Activated CD4-positive, alpha-beta T cell treated with anti-CD3 and anti-CD28 coated beads for 1 hour (primary cell): ENCODE data around the gene SETD3.

ENCODE experiments used
- DNase-seq: peaks from one replicate; pipeline ENCODE4 v3.0.0-alpha.2; 2020

SETD3 gene

GRCh38 chr14:99479906-99480869, at the start of gene SETD3:
SETD3 (minus strand) TSS chr14:99480859; CDS start chr14:99465805, 15,054 bp downstream.
- peak; percentile 15 for DNase-seq

DNA sequence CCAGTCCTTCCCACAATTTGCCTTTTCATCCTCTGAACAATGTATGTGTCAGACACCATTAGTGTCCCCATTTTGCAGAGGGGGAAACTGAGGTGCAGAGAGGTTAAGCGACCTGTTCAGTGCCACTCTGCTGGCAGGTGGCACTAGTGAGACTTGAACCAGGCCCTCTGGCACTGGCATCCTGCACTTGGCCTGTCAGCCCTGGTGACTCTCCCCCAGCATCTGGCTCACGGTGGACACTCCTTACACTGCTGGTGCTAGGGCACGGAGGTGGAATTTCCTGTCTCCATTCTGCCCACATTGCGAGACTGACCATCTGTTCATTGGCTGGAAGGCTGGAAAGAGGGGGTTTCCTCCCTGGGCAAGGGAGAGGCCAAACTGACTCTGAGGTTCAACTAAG, 49.2 kb upstream of the SETD3 start:
- DNase-seq = no peak

DNA sequence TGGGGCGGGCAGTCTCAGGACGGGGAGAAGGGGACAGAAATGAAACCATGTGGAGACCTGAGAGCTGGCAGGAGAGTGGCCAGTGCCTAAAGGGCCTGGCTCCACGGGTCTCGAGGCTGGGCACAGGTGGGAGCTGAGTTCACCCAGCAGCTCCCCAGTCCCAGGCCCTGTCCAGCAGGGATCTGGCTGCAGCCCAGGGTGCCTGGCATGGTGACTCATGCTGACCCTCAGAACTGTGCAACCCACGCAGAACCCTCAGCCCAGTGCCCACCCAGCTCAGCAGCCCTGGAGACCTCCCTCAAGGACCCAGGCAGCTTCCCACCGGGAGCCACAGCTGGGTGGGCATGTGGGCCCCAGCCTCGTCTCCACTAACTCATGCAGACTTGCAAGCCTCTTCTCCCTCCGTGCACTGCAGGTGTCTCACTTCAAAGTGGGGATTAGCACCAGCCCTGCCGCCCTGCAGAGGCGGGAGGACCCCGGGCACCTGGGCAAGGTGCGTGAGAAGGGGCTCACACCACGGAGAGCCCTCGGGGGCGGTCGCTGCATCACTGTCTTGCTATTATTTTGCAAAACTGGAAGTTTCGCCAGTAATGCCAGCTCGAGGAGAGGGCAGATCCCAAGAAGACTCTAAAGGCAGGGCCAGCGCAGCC, 46.9 kb upstream of the SETD3 start:
- no peak for DNase-seq

- DNase-seq = no peak
These were observed 46.4 kb upstream of the SETD3 start for GRCh38 chr14:99527026-99527425.

- DNase-seq = no peak
These were observed 45.0 kb upstream of the SETD3 start for GRCh38 chr14:99525699-99526080.

DNA sequence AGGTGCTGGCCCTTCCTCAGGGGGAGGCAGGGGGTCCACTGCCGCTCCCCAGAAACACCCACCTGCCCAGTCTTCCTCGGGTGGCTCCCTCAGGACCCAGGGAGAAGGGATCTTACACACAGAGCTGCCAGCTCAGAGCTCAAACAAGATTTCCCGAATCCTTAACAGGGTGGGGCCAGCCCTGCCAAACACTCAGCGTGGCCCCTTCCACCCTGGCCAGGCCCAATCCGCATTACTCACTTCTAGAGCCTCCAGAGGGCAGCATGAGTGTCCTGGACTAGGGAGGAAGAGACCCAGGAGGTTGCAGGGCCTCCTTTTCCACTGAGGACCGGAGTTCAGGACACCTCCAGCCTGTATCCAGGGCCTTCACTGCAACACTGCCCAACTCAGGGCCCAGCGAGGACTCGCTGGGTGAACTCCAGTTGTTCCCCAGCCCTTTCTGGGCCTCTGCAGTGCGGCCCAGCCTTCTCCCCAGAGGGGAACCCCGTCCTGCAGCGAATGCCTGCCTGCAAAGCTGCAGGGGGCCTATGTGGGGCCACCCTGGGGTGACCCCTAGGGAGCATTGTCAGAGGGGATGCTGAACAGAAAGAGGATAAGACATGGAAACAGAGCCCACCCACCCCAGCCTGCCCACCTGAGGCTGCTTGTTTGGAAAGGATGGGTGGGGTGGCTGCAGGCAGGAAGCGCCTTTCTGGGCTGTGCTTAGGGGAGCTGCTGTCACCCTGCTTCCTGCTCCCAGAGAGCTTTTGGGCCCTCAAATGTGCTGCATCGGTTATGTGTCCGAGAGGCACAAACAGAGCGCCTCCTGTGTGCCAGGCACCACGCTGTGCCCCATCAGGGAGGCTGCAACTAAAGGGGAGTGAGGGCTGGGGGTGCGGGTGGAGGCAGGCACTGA, 44.4 kb upstream of the SETD3 start:
- no peak for DNase-seq

- no peak for DNase-seq
These were observed 43.5 kb upstream of the SETD3 start for GRCh38 chr14:99524091-99524661.

- DNase-seq = no peak
These were observed 43.0 kb upstream of the SETD3 start for GRCh38 chr14:99523704-99524055.

DNA sequence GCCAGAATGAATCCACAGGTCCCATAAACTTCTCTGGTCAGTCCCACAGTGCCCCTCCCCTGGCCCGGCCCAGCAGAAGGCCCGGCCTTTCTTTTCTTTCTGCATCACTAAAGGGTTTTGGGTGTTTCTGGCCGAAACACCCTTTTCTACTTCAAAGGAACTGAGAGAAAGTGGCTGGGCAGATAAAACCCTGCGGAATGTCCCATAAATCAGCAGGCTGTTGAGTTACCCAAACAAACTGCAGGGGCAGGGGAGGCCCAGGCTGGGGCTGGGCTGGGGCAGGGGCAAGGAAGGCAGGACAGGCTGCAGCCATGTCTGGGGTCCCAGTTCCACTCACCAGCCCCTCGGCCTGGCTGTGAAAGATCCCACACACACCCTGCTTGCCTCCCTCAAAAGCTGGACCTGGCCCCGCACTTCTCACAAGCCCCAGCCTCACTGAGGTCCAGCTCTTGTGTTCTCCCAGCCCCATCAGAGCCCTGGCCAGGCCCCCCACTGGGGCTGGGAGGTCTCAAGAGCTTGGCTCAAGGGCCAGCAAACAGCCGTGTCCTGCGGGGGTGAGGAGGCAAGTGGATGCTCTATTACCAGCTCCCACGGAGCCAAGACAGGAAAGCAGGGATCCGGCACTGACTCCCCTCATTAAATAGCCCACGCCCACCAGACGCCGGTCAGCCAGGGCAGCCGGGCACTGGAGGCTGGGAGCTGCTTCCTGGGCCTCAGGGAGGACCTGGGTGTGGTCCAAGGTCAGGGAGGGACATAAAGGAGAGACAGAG, 42.5 kb upstream of the SETD3 start:
- DNase-seq = no peak

- no peak for DNase-seq
These were observed 41.8 kb upstream of the SETD3 start for GRCh38 chr14:99522457-99522891.

DNA sequence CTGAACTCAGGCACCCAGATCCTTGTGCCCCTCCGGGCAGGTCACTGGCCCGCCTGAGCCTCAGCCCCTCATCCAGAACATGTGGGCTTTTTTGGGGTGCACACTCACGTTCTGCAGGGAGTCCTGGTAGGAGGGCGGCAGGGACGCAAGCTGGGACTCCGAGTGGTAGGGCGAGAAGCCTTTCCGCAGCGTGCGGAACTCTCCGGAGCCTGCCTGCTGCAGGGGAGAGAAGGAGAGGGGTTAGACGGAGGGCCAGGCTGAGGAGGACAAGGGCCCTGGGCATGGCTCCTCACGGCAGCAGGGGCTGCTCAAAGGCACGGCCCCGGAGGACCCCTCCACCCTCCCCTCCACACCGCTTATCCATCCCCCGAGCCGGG, 41.4 kb upstream of the SETD3 start:
- DNase-seq = no peak

DNA sequence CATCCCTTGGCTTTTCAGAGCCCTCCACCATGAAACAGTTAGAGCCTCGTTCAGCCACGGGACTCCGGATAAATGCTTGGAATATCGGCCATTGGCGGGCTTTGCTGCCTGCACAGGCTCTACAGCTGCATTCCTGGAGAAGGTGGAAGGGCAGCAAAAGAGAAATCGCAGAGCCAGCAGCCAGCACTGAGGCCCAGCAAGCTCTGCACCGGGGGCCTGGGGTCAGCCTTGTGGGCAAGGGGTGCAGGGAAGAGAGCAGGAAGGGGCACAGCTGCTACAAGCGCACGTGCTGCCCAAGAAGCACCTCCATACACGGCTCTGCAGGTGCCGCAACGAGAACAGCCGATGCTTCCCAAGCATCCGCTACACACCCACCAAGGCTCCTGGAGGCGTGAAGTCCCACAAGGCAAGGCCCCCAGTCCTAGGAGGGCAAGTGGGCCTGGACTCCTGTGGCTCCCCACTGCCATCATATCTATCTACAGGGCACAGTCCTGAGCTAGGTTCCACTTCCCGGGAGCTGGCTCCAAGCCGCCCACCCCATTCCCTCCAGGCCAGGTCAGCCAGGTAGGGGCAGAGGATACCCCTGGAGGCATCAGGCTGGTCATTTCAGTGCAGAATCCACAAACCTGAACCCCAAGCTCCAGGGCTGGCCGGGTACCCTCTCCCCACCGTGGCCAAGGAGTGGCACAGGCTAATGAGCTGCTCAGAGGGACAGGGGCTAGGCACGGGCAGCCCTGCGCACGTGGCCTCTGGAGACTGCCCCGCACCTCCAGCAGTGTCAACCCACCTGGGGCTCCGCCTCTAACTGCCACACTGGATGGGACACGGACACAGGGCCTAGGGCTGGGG, 40.7 kb upstream of the SETD3 start:
- no peak for DNase-seq

GRCh38 chr14:99520571-99521081, 40.0 kb upstream of the SETD3 start:
- DNase-seq = no peak

DNA sequence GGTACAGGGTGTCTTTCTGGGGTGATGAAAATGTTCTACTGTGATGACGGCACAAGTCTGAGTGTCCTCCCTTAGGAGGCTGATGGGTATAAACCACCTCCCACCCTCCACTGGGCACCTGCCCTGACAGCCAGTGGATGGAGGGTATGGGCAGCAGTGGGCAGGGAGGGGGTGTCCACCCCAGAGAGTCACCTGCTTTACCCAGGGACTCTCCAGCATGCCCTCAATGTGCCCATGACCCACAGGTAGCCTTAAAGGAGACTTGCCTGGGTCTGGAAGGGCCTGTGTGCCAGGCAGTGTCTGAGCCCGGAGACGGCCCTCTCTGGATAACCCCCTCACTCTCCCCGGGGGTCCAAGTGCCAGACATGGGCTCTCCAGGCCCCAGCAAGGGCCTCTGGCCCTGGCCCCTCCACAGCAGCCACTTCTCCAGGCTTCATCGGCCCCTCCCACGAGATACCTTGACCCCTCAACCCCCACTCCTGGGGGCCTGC, 39.3 kb upstream of the SETD3 start:
- no peak for DNase-seq

GRCh38 chr14:99519347-99519881, 38.8 kb upstream of the SETD3 start:
- DNase-seq = no peak

GRCh38 chr14:99518441-99519346, 38.0 kb upstream of the SETD3 start:
- DNase-seq = peak; percentile 74

GRCh38 chr14:99517643-99518381, 37.2 kb upstream of the SETD3 start:
- no peak for DNase-seq

- no peak for DNase-seq
These were observed 36.4 kb upstream of the SETD3 start for GRCh38 chr14:99516871-99517642.
